GM19468 (cell line): Measurements from ENCODE around the gene MYORG.

ENCODE experiments used
- ATAC-seq: cut with Tn5 transposase; IDR thresholded peaks from one replicate; pipeline ENCODE4 v1.9.1; 2021; ENCODE audit warnings: mild to moderate bottlenecking, moderate library complexity, moderate number of reproducible peaks; ENCODE audit not compliant: unreplicated experiment; ENCODE audit errors: extremely low read depth

MYORG gene

GRCh38 chr9:34385561-34386230 lies 9.0 kb upstream of the MYORG start:
- ATAC-seq, result no peak

DNA sequence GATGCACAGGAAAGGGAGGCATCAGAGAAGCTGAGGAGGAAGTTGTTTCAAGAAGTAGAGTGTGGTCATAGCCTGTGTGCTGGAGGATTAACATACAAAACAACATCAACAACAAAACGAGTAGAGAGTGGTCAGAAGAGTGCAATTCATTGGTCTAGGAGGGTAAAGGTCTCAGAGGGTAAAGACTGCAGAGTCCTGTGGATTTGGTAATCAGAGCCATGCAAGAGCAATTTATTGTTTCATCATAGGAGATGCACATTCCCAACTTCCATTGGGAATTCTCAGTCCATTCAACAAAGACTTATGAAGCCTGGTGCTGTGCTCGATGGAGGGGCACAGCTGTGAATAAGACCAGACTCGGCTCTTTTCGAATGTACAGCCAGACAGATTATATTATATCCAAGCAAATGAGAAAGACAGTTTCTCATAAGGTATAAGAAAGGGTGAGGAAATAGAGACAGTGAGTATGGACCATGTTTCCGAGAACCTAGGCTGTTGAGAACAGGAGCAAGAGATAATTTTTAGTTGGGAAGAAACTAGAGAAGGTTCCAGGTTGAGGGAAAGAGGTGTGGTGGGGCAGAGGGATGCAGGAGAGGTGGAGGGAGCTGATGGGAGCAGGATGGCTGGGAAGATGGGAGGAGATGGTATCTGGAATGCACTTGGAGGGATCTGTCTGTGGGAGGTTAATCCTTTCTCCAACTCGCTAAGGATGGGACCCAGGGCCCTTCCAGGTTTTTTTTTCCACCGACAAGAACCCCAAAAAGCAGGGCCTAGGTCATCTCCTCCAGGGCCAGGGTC lies 7.9 kb upstream of the MYORG start:
- no peak for ATAC-seq

DNA sequence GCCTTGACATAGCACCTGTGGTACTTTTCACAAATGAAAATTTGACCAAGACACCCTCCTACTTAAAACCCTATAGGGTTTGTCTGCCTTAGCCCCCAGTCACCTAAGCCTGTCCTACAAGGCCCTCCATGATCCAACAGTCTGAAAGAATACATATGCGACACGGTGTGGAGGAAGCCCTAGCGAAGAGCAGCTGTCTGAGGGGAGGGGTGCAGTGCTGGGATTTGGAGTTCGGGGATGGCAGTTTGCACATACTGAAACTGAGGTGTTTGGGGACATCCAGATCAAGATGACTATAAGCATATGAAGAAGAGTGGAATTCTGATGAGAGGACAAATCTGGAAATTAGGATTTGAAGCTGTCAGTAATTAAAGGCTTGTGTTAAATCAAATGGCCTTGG lies 7.2 kb upstream of the MYORG start:
- ATAC-seq, result no peak

DNA sequence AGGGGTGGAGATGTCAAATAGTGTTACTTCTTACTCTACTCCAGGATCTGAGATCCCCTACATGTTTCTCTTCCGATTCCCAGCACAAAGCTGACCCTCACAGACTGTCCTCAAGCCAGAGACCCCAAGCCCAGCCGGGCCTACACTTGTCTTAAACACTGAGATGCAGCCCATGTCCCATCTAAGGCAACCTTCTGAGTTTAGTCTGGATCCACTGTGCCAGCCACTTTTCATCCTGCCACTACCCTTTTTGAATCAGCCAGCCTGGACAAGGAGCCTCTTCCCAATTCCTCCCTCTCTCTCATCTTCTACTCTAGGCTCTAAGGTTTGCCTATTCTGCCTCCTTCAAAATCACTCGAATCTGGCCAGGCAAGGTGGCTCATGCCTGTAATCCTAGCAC lies 6.2 kb upstream of the MYORG start:
- ATAC-seq, result no peak

DNA sequence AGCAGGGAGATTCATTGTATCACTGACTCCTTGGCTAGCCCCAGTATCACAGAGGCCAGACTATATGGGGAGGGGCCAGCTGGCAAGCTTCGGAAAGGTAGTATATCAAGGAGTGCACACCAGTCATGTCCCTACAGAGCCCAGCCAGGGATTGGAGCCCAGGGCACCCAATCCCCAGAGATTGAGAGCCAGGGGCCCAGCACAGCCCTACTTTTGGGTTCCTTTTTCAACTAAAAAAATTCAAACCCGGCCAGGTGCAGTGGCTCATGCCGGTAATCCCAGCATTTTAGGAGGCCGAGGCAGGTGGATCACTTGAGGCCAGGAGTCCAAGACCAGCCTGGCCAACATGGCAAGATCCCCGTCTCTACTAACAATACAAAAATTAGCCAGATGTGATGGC lies 5.4 kb upstream of the MYORG start:
- no peak for ATAC-seq

- no peak for ATAC-seq
Observed at GRCh38 chr9:34381323-34381722, 4.6 kb upstream of the MYORG start.

- no peak for ATAC-seq
Observed at GRCh38 chr9:34380511-34381315, 4.0 kb upstream of the MYORG start.

DNA sequence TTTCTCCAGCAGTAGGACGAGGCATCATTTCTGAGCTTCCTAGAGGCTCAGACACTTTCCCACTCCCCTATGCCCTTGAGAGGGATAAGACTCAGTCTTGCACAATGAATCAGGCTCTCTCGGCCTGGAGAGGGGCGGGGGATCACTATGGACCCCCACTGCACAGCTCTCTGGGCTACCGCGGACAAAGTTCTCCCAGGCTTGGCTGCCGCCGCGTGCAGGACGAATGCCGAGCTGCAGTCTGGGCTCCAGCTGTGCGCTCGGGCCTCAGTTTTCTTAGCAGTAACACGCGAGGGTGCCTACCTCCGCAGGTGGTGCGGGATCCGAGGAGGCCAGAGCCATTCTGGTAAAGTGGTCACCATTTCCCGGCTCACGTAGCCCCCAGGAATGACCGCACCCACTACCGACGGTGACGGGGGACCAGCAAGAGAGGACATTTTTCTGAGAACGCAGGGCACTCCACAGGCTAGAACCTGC lies 3.4 kb upstream of the MYORG start:
- no peak for ATAC-seq

GRCh38 chr9:34379334-34380033 lies 2.8 kb upstream of the MYORG start:
- no peak for ATAC-seq

GRCh38 chr9:34378376-34379060 lies 1.8 kb upstream of the MYORG start:
- ATAC-seq, result no peak

DNA sequence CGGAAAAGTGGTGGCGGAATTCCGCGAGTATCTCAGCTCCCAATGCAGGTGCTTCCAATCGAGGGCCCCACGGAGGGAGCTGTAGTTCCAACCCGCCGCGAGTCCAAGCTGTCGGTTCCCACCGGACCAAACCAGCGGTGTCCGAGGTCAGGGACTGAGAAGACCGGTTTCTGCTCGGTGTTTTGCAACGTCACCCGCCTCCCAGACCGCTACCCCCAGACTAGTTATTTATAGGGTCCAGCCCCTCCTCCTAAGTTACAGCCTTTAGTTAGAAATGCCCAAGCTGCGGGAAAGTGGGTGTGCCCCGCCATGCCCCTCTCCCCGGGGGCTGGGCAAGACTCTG lies 677 bp upstream of the MYORG start:
- no peak for ATAC-seq

- no peak for ATAC-seq
Observed at GRCh38 chr9:34375901-34376595, 650 bp downstream of the MYORG start.

GRCh38 chr9:34374905-34375552 lies 1.7 kb downstream of the MYORG start:
- no peak for ATAC-seq

GRCh38 chr9:34374339-34374738 lies 2.4 kb downstream of the MYORG start:
- ATAC-seq, result no peak

DNA sequence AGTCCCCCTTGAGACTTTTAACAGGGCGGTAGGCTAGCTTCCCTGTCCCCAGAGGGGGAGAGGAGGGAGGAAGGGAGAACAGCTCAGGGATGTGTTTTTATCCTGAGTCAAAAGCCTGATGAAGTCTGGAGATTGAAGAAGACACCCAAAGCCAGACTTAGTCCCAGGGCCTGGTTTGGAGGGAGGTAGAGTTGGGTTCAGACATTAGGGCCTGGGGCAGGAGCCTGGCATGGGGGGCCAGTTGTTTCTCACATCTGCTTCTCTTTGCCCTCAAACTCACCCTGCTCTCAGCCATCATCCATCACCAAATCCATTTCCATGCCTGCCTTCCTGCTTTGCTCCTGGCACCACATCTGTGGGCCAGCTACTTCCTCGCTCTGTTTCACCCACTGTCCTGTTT lies 2.9 kb downstream of the MYORG start:
- no peak for ATAC-seq

DNA sequence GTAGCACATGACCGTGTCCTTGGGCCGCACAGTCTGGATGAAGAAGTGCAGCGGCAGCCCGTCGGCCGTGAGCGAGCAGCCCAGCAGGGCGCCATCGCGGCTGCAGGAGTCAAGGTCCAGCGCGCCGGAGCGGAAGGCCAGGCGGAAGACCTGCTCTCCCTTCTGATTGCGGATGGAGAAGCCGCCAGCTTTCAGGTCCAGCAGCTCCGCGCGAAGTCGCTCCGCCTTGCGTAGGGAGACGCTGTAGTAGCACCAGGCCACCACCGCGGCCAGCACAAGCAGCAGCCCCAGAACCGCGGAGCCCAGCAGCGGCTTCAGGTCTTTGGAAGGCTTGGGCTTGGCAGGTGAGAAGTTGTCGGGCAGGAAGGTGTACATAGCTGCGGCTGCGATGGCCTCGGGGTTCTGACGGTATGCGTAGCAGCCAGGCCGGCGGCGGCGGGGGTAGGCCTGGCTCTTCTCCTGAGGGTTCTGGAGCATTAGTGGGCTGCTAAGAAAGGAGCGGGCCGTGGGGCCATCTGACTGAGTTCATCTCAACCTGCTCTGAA lies 4.2 kb downstream of the MYORG start:
- no peak for ATAC-seq

DNA sequence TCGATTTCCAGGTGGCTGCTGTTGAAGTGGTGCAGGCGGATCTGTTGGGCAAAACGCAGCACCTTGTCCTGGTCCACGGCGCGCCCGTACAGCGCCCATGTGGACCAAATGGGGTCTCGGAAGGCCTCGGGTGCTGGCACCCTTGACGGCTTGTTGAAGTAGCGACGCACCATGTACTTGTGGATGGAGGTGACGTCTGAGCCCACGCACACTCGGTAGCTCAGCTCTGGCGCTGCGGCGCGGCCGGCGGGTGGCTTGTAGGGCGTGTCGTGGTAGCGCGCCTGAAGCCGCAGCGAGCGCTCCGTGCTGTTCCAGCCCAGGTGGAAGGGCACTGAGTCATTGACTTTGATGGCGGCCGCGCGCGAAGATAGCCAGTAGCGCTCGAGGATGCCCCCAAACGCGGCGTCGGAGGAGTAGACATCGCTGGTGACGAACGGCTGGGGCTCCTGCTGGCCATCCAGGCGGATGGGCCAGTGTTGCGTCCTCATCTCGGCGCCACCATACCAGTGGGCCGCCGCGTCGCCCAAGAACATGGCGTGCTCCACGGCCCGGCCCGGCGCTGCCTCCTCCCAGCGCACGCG lies 4.7 kb downstream of the MYORG start:
- no peak for ATAC-seq
